ENCODE results near the gene DERL2. TPM values are rescaled to one million over a fixed set of nuclear protein-coding genes. Genes with fewer than 3 reads are reported as not detected.

Gene DERL2
- 71.5 and 74.6 TPM in 2 replicates for total RNA-seq
- long read RNA-seq, full-length matches to known transcripts = 52 of 82 reads
- long read RNA-seq, partial matches to known transcripts = 0 of 82 reads
- long read RNA-seq, other reads (novel, unspliced or antisense) = 30 of 82 reads

DNA sequence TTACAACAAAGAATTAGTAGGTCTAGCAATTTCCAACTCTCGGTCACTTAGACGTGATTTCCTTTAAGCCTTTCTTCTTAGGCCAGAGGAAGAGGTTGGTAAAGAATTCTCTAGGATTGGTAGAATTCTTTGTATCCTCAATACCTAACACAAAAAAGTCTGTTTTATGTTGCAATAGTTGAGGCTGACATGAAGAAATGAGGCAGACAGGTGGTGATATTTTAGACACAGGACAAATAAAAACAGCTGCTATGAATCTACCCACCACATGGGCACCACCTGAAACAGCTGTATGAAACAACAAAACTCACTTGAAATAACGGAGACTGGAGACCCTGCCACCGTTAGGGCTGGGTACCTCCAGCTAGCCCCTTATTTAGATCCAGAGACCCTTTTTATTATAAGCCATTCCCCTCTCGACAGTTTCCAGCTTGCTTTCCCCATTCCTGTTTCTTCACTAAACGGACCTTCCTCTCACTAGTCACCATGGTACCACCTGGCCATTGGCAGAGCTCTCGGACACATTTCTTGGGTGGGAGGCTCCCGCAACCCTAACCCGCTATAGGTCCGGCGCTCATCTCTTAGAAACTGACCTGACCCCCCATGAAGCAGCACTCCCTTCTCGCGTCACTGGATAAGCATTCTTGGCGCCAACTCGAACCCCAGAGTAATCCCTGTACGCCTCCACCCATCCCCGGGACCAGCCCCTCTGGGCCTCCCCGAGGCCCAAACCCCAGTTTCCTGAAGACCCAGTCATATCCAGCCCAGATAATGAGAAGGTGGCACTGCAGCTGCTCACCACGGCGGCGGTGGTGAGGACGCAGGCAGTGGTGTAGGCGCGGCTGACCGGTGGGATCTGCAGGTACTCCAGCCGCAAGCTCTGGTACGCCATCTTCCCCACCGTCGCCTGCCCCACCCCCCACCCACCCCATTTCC, at the start of gene DERL2:
Gene DERL2 (minus strand): TSS at position 909 of the 936 bp plus-strand sequence. CDS start 17 bp downstream, at position 892.
- H3K36me3 Mint-ChIP-seq (ENCODE audit: low read depth) = peaks cover 27% of the 10 kb centered on the region
- peaks cover 38% of the 10 kb centered on the region for H3K4me1 Mint-ChIP-seq
- peak within 1 kb of the TSS; percentile 96 for H3K4me3 Mint-ChIP-seq
- H3K27ac Mint-ChIP-seq (ENCODE audit: unreplicated experiment) = peak within 1 kb of the TSS; percentile 99
- TF ChIP-seq, protein P1, sequence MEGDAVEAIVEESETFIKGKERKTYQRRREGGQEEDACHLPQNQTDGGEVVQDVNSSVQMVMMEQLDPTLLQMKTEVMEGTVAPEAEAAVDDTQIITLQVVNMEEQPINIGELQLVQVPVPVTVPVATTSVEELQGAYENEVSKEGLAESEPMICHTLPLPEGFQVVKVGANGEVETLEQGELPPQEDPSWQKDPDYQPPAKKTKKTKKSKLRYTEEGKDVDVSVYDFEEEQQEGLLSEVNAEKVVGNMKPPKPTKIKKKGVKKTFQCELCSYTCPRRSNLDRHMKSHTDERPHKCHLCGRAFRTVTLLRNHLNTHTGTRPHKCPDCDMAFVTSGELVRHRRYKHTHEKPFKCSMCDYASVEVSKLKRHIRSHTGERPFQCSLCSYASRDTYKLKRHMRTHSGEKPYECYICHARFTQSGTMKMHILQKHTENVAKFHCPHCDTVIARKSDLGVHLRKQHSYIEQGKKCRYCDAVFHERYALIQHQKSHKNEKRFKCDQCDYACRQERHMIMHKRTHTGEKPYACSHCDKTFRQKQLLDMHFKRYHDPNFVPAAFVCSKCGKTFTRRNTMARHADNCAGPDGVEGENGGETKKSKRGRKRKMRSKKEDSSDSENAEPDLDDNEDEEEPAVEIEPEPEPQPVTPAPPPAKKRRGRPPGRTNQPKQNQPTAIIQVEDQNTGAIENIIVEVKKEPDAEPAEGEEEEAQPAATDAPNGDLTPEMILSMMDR (conservative IDR thresholded peaks at IDR 0.05) = no peak
- DNase-seq (ENCODE audit: low read depth, low spot score) = no peak
- no peaks in the 10 kb centered on the region for H3K9me3 Mint-ChIP-seq
- H3K27me3 Mint-ChIP-seq (ENCODE audit: low read depth) = no peaks in the 10 kb centered on the region

DNA sequence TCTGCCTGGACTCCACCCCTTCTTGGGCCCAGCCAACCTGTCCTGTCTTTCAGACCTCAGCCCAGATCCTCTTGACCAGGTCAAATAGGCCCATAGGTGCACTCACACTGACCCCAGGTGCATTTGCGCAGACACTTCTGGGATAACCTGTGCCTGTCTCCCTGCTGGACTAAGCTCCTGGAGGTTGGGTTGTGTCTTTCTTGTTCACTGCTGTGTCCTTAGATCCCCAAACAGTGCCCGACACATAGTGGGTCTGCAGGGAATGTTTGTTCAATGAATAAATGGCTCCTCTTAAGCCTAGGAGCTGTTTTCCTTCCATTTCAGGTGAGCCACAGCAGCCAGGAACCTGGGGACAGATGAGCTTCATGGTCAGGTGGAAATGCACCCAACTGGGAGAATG, 49.5 kb upstream of the DERL2 start:
- no peaks in the 10 kb centered on the region for H3K4me1 Mint-ChIP-seq
- H3K27ac Mint-ChIP-seq (ENCODE audit: unreplicated experiment) = no peak overlapping the region
- no peak overlapping the region for H3K4me3 Mint-ChIP-seq
- no peaks in the 10 kb centered on the region for H3K36me3 Mint-ChIP-seq (ENCODE audit: low read depth)
- H3K9me3 Mint-ChIP-seq = no peaks in the 10 kb centered on the region
- TF ChIP-seq, protein P1 (conservative IDR thresholded peaks at IDR 0.05) = no peak
- no peak for DNase-seq (ENCODE audit: low read depth, low spot score)
- no peaks in the 10 kb centered on the region for H3K27me3 Mint-ChIP-seq (ENCODE audit: low read depth)

DNA sequence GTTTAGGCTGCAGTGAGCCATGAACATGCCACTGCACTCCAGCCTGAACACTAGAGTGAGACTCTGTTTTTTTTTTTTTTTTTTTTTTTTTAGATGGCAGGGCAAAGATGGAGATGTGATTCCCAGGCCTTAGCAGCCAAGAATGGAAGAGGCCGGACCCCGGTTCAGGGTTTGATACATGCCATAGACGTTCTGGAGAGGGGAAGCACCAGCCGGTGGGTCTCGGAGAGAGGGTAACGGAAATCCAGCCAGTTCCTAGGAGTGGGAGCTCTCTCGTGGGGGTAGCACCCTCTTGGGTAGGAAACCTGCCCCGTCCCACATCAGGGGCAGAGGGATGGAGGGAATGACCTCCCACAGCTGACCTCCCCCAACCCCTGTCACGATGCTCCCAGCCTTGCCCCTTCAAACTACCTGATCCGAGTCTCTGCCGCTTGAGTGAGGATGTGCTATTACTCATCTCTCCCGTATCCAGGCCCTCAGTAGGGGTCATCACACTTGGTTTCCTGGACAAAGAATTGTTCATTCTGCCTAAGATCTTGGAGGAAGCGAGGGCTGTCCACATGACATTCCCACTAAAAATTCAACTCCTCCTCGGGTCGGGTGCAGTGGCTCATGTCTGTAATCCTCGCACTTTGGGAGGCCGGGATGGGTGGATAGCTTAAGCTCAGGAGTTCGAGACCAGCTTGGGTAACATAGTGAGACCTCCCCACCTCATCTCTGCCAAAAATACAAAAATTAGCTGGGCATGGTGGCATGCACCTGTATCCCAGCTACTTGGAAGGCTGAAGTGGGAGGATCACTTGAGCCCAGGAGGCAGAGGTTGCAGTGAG, 47.7 kb upstream of the DERL2 start:
- Mint-ChIP-seq H3K4me1 (no peaks in the 10 kb centered on the region), H3K4me3 (no peak overlapping the region), H3K27me3 (ENCODE audit: low read depth) (no peaks in the 10 kb centered on the region), H3K9me3 (no peaks in the 10 kb centered on the region), H3K36me3 (ENCODE audit: low read depth) (no peaks in the 10 kb centered on the region), H3K27ac (ENCODE audit: unreplicated experiment) (no peak overlapping the region)
- no peak for DNase-seq (ENCODE audit: low read depth, low spot score)
- TF ChIP-seq, protein P1 (conservative IDR thresholded peaks at IDR 0.05) = no peak

DNA sequence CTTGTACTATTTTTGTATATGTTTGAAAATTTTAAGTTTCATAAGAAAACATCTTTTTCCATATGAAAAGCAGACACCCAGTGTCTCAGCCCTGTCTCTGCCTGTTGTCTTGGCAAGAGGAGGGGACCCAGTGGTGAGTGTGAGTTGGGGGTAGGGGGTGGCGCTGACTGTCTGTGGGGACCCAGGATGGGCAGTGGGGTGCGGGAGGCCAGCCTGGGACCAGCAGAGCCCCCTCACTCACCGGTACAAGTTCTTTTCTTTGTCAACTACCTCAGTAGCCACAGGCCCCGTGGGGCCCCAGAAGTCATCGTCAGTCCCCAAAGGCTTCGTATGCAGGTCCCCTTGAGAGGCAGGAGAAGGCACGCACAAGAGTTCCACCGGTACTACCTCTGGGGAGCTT, 46.6 kb upstream of the DERL2 start:
- no peak overlapping the region for H3K27ac Mint-ChIP-seq (ENCODE audit: unreplicated experiment)
- no peak for DNase-seq (ENCODE audit: low read depth, low spot score)
- TF ChIP-seq, protein P1 (conservative IDR thresholded peaks at IDR 0.05) = no peak
- no peaks in the 10 kb centered on the region for H3K27me3 Mint-ChIP-seq (ENCODE audit: low read depth)
- H3K4me1 Mint-ChIP-seq = peaks cover 5% of the 10 kb centered on the region
- no peaks in the 10 kb centered on the region for H3K36me3 Mint-ChIP-seq (ENCODE audit: low read depth)
- H3K9me3 Mint-ChIP-seq = no peaks in the 10 kb centered on the region
- no peak overlapping the region for H3K4me3 Mint-ChIP-seq

DNA sequence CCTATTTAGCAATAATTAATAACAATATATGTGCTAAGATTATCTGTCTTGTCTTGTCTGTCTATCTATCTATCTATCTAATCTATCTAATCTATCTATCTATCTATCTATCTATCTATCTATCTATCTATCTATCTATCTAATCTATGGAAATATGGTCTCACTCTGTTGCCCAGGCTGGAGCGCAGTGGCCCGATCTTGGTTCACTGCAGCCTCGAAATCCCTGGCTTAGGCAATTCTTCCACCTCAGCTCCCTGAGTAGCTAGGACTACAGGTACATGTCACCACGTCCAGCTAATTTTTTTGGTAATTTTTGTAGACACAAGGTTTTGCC, 45.1 kb upstream of the DERL2 start:
- no peaks in the 10 kb centered on the region for H3K36me3 Mint-ChIP-seq (ENCODE audit: low read depth)
- no peaks in the 10 kb centered on the region for H3K9me3 Mint-ChIP-seq
- no peak for DNase-seq (ENCODE audit: low read depth, low spot score)
- H3K27ac Mint-ChIP-seq (ENCODE audit: unreplicated experiment) = no peak overlapping the region
- H3K4me3 Mint-ChIP-seq = no peak overlapping the region
- H3K27me3 Mint-ChIP-seq (ENCODE audit: low read depth) = no peaks in the 10 kb centered on the region
- TF ChIP-seq, protein P1 (conservative IDR thresholded peaks at IDR 0.05) = no peak
- peaks cover 21% of the 10 kb centered on the region for H3K4me1 Mint-ChIP-seq

Data from neural crest cell (in vitro differentiated cells).